ENCODE data around the gene SYDE1.

- TF ChIP-seq POLR2AphosphoS5 (IDR thresholded peaks at IDR 0.05; ENCODE audit: low read depth, low read length): no peak
- no peak for TF ChIP-seq POU2F2 (IDR thresholded peaks at IDR 0.05; ENCODE audit: low read depth, low read length)
- TF ChIP-seq POLR2A (IDR thresholded peaks at IDR 0.05; ENCODE audit: low read depth, low read length): no peak
- no peak for TF ChIP-seq TAF1 (IDR thresholded peaks at IDR 0.05; ENCODE audit: low read depth, low read length)
Measured at GRCh38 chr19:15099017-15099582, 8.1 kb upstream of the SYDE1 start.

All from GM12891 (cell line).